Measurements from ENCODE around the gene PLIN5.

PLIN5 gene

GRCh38 chr19:4477034-4477801, 57.8 kb downstream of the PLIN5 start:
- no peak for DNase-seq

- no peak for DNase-seq
These were observed 60.5 kb downstream of the PLIN5 start for GRCh38 chr19:4474514-4475022.

- DNase-seq, result no peak
These were observed 61.1 kb downstream of the PLIN5 start for GRCh38 chr19:4473763-4474513.

- no peak for DNase-seq
These were observed 61.8 kb downstream of the PLIN5 start for GRCh38 chr19:4473011-4473762.

Data from activated CD4-positive, alpha-beta T cell treated with anti-CD3 and anti-CD28 coated beads for 1 hour (primary cell).